LNCaP clone FGC (cell line): Measurements from ENCODE around the gene GMPR.

Source experiments
- DNase-seq: peaks from one replicate; pipeline ENCODE4 v3.0.0-alpha.2; 2011; ENCODE audit warnings: low read depth
- H3K4me3 ChIP-seq: 2 replicates; pipeline ENCODE4 v1.5.1; 2011; ENCODE audit warnings: mild to moderate bottlenecking, low read depth, low read length, control low read depth
- CTCF ChIP-seq: IDR thresholded peaks from 2 replicates; pipeline ENCODE4 v1.5.1; 2012; ENCODE audit warnings: mild to moderate bottlenecking; ENCODE audit not compliant: control insufficient read depth, insufficient read depth; ENCODE audit errors: extremely low read depth

Gene GMPR

GRCh38 chr6:16326971-16327776 lies 88.8 kb downstream of the GMPR start:
- no peak for TF ChIP-seq CTCF
- no peak overlapping the region for H3K4me3 ChIP-seq
- no peak for DNase-seq

DNA sequence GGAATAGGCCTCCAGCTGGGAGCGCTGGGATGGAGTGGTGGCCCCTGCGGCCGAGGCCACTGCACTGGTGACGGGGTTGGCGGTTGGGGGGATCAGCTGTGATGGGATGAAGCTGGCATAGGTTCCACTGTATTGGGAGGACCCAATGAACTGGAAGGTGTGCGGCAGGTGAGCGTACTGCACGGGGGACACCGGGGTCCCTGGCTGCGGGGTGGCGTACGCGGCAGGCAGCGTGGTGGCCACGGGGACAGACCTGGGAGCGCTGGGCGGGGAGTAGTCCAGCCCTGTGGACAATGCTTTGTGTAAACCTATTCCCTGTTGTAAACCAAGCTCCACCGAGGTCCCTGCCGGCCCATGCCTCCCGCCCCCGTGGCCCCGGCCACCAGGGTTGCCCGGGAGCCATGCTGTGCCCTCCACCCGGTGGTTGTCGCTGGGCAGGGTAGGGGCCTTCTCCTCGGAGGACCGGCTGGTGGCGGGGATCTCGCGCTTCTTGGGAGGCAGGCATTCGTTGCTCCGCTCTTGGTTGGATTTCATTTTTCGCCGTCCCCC lies 89.5 kb downstream of the GMPR start:
- no peak overlapping the region for H3K4me3 ChIP-seq
- no peak for TF ChIP-seq CTCF

GRCh38 chr6:16329233-16329632 lies 90.8 kb downstream of the GMPR start:
- no peak overlapping the region for H3K4me3 ChIP-seq
- DNase-seq, result no peak
- no peak for TF ChIP-seq CTCF

More for the DNA sequence above, 89.5 kb downstream of the GMPR start:
- DNase-seq, result no peak

DNA sequence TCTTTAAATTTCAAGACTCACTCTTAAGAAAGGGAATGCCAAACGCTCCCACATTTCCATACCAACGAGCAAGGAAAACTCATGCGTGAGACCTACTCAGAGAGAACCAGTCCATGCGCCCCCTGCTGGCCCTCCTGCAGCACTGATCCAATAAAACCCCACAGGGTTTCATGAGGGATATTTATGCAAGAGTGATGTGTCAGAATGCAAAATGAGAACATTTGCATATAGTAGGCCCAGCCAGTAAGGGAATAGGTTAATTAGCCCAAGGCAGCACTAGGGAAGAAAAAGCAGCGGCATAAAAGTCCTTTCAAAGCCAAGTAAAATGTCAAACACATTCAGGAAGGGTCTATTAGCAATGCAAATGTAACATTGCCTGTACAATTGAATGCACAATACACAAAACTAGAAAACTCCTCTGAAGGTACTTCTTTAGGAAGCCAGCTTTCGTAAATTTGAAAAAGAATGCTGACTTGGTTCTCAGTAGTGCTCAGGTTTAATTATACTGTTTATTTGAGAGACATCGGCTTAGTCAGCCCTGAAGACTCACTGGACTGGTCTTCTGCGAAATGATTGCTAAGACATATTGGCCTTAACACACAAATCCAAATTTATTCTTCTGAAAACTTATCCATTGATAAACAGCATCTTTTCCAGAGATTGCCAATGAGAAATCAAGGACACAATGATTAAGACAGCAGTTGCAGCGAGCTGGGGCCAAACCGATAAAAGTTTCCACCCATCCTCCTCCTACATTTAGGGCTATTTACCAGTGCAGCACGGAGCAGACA lies 93.2 kb downstream of the GMPR start:
- peak; percentile 35 for DNase-seq
- no peak overlapping the region for H3K4me3 ChIP-seq
- TF ChIP-seq CTCF, result peak; percentile 91

DNA sequence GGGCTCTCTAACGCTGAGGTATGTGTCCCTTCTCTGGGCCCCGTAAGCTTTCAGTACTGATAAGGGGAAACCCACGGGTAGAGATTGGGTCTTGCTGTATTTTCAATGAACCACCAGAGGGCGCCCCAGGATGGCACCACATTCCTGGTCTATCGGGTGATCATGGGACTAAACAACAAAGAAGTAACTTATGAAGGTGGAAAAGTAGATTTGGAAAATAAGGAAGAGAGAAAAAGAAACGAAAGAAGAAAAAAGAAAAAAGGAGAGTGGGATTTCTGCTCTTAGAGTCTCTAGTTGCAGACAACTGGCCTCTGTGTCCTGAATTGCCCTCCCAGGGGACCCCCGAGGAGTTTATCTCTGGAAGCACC lies 93.8 kb downstream of the GMPR start:
- DNase-seq, result peak; percentile 37
- peak; percentile 82 for TF ChIP-seq CTCF
- no peak overlapping the region for H3K4me3 ChIP-seq

- TF ChIP-seq CTCF, result no peak
- peak; percentile 74 for DNase-seq
- no peak overlapping the region for H3K4me3 ChIP-seq
Observed at GRCh38 chr6:16333580-16333979, 95.2 kb downstream of the GMPR start.
